SK-N-SH treated with all-trans-retinoic acid at 6 μM for 48 hours (cell line): ENCODE results near the gene NOC4L.

Source experiments
- ARNTL ChIP-seq: fragments of 450-650 bp; formaldehyde crosslinking; IDR thresholded peaks from 2 replicates; pipeline ENCODE4 v1.5.0; 2020; ENCODE audit warnings: low read depth, mild to moderate bottlenecking, moderate library complexity, borderline replicate concordance
- GLIS3 ChIP-seq: fragments of 250-450 bp; sonication (Bioruptor Pico); IDR thresholded peaks from 2 replicates; pipeline ENCODE4 v1.5.0; 2020; ENCODE audit warnings: mild to moderate bottlenecking, moderate library complexity
- OSR1 ChIP-seq: fragments of 250-450 bp; sonication (Bioruptor Pico); IDR thresholded peaks from 2 replicates; pipeline ENCODE4 v1.8.0; 2022; ENCODE audit warnings: moderate library complexity, mild to moderate bottlenecking, inconsistent platforms
- RARB ChIP-seq: fragments of 250-450 bp; sonication (Bioruptor Pico); IDR thresholded peaks from 2 replicates; pipeline ENCODE4 v1.8.0; 2021; ENCODE audit warnings: mild to moderate bottlenecking, moderate library complexity
- SNAI2 ChIP-seq: fragments of 250-450 bp; sonication (Bioruptor Pico); IDR thresholded peaks from 2 replicates; pipeline ENCODE4 v1.5.0; 2020; ENCODE audit warnings: mild to moderate bottlenecking, moderate library complexity
- TCF4 ChIP-seq: fragments of 250-450 bp; sonication (Bioruptor Pico); IDR thresholded peaks from 2 replicates; pipeline ENCODE4 v1.8.0; 2021; ENCODE audit warnings: mild to moderate bottlenecking, moderate library complexity, borderline replicate concordance
- TOX ChIP-seq: fragments of 250-450 bp; sonication (Bioruptor Pico); IDR thresholded peaks from 2 replicates; pipeline ENCODE4 v1.8.0; 2021; ENCODE audit warnings: mild to moderate bottlenecking, moderate library complexity, borderline replicate concordance
- ZFP3 ChIP-seq: fragments of 250-450 bp; sonication (Bioruptor Pico); IDR thresholded peaks from 2 replicates; pipeline ENCODE4 v1.5.0; 2020; ENCODE audit warnings: mild to moderate bottlenecking, moderate library complexity
- ZNF70 ChIP-seq: fragments of 450-650 bp; formaldehyde crosslinking; IDR thresholded peaks from 2 replicates; pipeline ENCODE4 v1.5.0; 2020; ENCODE audit warnings: mild to moderate bottlenecking, moderate library complexity
- ZNF8 ChIP-seq: fragments of 450-650 bp; formaldehyde crosslinking; IDR thresholded peaks from 2 replicates; pipeline ENCODE4 v1.5.0; 2020; ENCODE audit warnings: mild to moderate bottlenecking, moderate library complexity
- TF ChIP-seq, protein P1 (sequence below): fragments of 250-450 bp; sonication (Bioruptor Pico); IDR thresholded peaks from 2 replicates; pipeline ENCODE4 v1.8.0; 2020; ENCODE audit warnings: mild to moderate bottlenecking, moderate library complexity, borderline replicate concordance
- TF ChIP-seq, protein P2 (sequence below): fragments of 250-450 bp; sonication (Bioruptor Pico); IDR thresholded peaks from 2 replicates; pipeline ENCODE4 v1.5.1; 2020; ENCODE audit warnings: low read depth, mild to moderate bottlenecking, moderate library complexity
- TF ChIP-seq, protein P3 (sequence below): fragments of 250-450 bp; sonication (Bioruptor Pico); IDR thresholded peaks from 2 replicates; pipeline ENCODE4 v1.8.0; 2021; ENCODE audit warnings: low read depth, mild to moderate bottlenecking, moderate library complexity, borderline replicate concordance
- TF ChIP-seq, protein P4 (sequence below): fragments of 250-450 bp; sonication (Bioruptor Pico); IDR thresholded peaks from 2 replicates; pipeline ENCODE4 v1.5.0; 2020; ENCODE audit warnings: mild to moderate bottlenecking, moderate library complexity

DNA sequence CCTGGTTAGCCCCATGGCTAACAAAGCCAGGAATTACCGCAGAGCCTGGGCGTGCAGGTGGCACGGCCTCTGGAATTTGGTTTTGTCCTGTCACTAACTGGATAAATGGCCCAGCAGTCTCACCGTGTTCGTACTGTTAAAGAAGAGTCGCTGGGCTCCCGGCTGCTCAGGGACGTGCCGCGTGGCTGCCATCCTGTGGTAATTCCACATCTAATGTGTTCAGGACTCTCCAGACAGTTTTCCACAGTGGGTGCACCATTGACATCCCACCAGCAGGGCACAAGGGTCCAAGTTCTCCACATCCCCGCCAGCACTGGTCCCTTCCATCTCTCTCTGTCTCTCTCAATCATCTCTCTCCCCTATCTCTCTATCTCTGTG lies 19.6 kb downstream of the NOC4L start:
- TF ChIP-seq, protein P1, sequence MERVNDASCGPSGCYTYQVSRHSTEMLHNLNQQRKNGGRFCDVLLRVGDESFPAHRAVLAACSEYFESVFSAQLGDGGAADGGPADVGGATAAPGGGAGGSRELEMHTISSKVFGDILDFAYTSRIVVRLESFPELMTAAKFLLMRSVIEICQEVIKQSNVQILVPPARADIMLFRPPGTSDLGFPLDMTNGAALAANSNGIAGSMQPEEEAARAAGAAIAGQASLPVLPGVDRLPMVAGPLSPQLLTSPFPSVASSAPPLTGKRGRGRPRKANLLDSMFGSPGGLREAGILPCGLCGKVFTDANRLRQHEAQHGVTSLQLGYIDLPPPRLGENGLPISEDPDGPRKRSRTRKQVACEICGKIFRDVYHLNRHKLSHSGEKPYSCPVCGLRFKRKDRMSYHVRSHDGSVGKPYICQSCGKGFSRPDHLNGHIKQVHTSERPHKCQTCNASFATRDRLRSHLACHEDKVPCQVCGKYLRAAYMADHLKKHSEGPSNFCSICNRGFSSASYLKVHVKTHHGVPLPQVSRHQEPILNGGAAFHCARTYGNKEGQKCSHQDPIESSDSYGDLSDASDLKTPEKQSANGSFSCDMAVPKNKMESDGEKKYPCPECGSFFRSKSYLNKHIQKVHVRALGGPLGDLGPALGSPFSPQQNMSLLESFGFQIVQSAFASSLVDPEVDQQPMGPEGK (CRISPR knock-in tag), result no peak
- TF ChIP-seq TCF4 (CRISPR knock-in tag) (no peak), TOX (CRISPR knock-in tag) (no peak), ZNF8 (CRISPR knock-in tag) (no peak), ARNTL (CRISPR knock-in tag) (no peak), OSR1 (CRISPR knock-in tag) (no peak), ZFP3 (no peak), RARB (CRISPR knock-in tag) (no peak), SNAI2 (CRISPR knock-in tag) (no peak), ZNF70 (CRISPR knock-in tag) (no peak), GLIS3 (CRISPR knock-in tag) (no peak)
- TF ChIP-seq, protein P2, sequence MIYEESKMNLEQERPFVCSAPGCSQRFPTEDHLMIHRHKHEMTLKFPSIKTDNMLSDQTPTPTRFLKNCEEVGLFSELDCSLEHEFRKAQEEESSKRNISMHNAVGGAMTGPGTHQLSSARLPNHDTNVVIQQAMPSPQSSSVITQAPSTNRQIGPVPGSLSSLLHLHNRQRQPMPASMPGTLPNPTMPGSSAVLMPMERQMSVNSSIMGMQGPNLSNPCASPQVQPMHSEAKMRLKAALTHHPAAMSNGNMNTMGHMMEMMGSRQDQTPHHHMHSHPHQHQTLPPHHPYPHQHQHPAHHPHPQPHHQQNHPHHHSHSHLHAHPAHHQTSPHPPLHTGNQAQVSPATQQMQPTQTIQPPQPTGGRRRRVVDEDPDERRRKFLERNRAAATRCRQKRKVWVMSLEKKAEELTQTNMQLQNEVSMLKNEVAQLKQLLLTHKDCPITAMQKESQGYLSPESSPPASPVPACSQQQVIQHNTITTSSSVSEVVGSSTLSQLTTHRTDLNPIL (CRISPR knock-in tag), result no peak
- TF ChIP-seq, protein P3, sequence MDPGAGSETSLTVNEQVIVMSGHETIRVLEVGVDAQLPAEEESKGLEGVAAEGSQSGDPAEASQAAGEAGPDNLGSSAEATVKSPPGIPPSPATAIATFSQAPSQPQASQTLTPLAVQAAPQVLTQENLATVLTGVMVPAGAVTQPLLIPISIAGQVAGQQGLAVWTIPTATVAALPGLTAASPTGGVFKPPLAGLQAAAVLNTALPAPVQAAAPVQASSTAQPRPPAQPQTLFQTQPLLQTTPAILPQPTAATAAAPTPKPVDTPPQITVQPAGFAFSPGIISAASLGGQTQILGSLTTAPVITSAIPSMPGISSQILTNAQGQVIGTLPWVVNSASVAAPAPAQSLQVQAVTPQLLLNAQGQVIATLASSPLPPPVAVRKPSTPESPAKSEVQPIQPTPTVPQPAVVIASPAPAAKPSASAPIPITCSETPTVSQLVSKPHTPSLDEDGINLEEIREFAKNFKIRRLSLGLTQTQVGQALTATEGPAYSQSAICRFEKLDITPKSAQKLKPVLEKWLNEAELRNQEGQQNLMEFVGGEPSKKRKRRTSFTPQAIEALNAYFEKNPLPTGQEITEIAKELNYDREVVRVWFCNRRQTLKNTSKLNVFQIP, result no peak
- TF ChIP-seq, protein P4, sequence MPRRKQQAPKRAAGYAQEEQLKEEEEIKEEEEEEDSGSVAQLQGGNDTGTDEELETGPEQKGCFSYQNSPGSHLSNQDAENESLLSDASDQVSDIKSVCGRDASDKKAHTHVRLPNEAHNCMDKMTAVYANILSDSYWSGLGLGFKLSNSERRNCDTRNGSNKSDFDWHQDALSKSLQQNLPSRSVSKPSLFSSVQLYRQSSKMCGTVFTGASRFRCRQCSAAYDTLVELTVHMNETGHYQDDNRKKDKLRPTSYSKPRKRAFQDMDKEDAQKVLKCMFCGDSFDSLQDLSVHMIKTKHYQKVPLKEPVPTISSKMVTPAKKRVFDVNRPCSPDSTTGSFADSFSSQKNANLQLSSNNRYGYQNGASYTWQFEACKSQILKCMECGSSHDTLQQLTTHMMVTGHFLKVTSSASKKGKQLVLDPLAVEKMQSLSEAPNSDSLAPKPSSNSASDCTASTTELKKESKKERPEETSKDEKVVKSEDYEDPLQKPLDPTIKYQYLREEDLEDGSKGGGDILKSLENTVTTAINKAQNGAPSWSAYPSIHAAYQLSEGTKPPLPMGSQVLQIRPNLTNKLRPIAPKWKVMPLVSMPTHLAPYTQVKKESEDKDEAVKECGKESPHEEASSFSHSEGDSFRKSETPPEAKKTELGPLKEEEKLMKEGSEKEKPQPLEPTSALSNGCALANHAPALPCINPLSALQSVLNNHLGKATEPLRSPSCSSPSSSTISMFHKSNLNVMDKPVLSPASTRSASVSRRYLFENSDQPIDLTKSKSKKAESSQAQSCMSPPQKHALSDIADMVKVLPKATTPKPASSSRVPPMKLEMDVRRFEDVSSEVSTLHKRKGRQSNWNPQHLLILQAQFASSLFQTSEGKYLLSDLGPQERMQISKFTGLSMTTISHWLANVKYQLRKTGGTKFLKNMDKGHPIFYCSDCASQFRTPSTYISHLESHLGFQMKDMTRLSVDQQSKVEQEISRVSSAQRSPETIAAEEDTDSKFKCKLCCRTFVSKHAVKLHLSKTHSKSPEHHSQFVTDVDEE, result no peak
